K562 (cell line): ENCODE data around the gene AFAP1. TPM values are rescaled to one million over a fixed set of nuclear protein-coding genes. Genes with fewer than 3 reads are reported as not detected.

Source experiments
- ATAC-seq: fragments of 200-7000 bp; cut with Tn5 transposase; 3 replicates; pipeline ENCODE4 v1.9.1; 2020; ENCODE audit warnings: moderate library complexity
- BruUV-seq: library from RNA; stranded (reverse); fragments of 400-500 nt; replicated peaks from 2 replicates; lab custom pipeline; 2021; lab: Mats Ljungman, UMichigan
- CTCF ChIA-PET: fragments of 300-600 bp; formaldehyde crosslinking; extraction: SDS; loops from one replicate; lab custom pipeline; 2021; ENCODE audit warnings: low intra/inter-chr PET ratio; lab: Yijun Ruan, JAX
- POLR2A ChIA-PET: fragments of 300-600, 350-650 bp; sonication (Branson Sonifier 250); formaldehyde crosslinking; extraction: SDS; loops from one replicate; lab custom pipeline; 2021; ENCODE audit warnings: antibody characterized with exemption, inconsistent platforms; lab: Yijun Ruan, JAX
- DNase-seq, 4 experiments: peaks; one replicate each; pipeline versions ENCODE4 v3.0.0 to v3.0.0-alpha.2; 2011 to 2018; ENCODE audit warnings: low spot score in 3 of 4, mixed read lengths in 3 of 4; ENCODE audit errors: extremely low read depth in 1 of 4
- FAIRE-seq: peaks from 2 replicates; lab custom pipeline; 2011; peaks lifted over from hg19 to GRCh38; lab: Jason Lieb, UNC
- H2AFZ ChIP-seq: 2 replicates; pipeline ENCODE4 v1.6.0; 2011; ENCODE audit warnings: low read depth, low read length, control low read depth, inconsistent platforms
- H3K27ac ChIP-seq: fragments of 200-600 bp; 3 replicates; pipeline ENCODE4 v1.8.0; 2011; ENCODE audit warnings: low read depth, mild to moderate bottlenecking, control low read depth, inconsistent platforms, low read length, moderate library complexity, mixed read lengths; ENCODE audit errors: extremely low read depth
- H3K27me3 ChIP-seq, 2 experiments: fragments of 300-600 bp in 1 of 2; 2 replicates in 1 of 2; 3 replicates in 1 of 2; pipeline versions ENCODE4 v1.6.0 to v1.8.0; 2011; ENCODE audit warnings: inconsistent platforms in 2 of 2, low read length in 2 of 2, mild to moderate bottlenecking in 1 of 2, mixed read lengths in 1 of 2, moderate library complexity in 1 of 2; ENCODE audit not compliant: control insufficient read depth in 2 of 2, insufficient read depth in 2 of 2
- H3K36me3 ChIP-seq: fragments of 300-600 bp; 3 replicates; pipeline ENCODE4 v1.8.0; 2011; ENCODE audit warnings: mild to moderate bottlenecking, low read length, inconsistent platforms; ENCODE audit not compliant: control insufficient read depth, insufficient read depth
- H3K4me1 ChIP-seq, 2 experiments: fragments of 200-600 bp in 1 of 2; replicated peaks in 1 of 2; 2 replicates in 1 of 2; 3 replicates in 1 of 2; pipeline versions ENCODE4 v1.5.1 to v1.8.0; 2011; ENCODE audit warnings: inconsistent platforms in 2 of 2, low read length in 2 of 2, mild to moderate bottlenecking in 1 of 2, mixed read lengths in 1 of 2, moderate library complexity in 1 of 2; ENCODE audit not compliant: control insufficient read depth in 2 of 2, insufficient read depth in 2 of 2
- H3K4me2 ChIP-seq: 2 replicates; pipeline ENCODE4 v1.6.1; 2011; ENCODE audit warnings: low read length, control low read depth, inconsistent platforms, mixed read lengths; ENCODE audit not compliant: insufficient read depth
- H3K4me3 ChIP-seq: fragments of 200-600 bp; sonication (generic), shearing (Covaris generic); 2 replicates; pipeline ENCODE4 v1.5.1; 2016; ENCODE audit warnings: control low read depth, inconsistent platforms
- H3K79me2 ChIP-seq: fragments of 200-600 bp; 3 replicates; pipeline ENCODE4 v1.8.0; 2011; ENCODE audit warnings: low read length, inconsistent platforms; ENCODE audit not compliant: control insufficient read depth, insufficient read depth
- H3K9ac ChIP-seq, 2 experiments: 2 replicates each; pipeline versions ENCODE4 v1.6.0 to v1.6.1; 2011; ENCODE audit warnings: low read depth in 2 of 2, low read length in 2 of 2, control low read depth in 1 of 2, inconsistent platforms in 1 of 2, mild to moderate bottlenecking in 1 of 2, mixed read lengths in 1 of 2; ENCODE audit not compliant: insufficient read depth in 1 of 2
- H3K9me1 ChIP-seq: one replicate; pipeline ENCODE4 v1.6.0; 2011; ENCODE audit warnings: inconsistent platforms, mild to moderate bottlenecking, low read length, moderate library complexity; ENCODE audit not compliant: control insufficient read depth, insufficient read depth
- H3K9me3 ChIP-seq: replicated peaks from 2 replicates; pipeline ENCODE4 v1.5.1; 2011; ENCODE audit warnings: low read depth, low read length, inconsistent platforms; ENCODE audit not compliant: control insufficient read depth, insufficient read depth
- H4K20me1 ChIP-seq: replicated peaks from 2 replicates; pipeline ENCODE4 v1.6.1; 2011; ENCODE audit warnings: low read length, inconsistent platforms, mixed read lengths; ENCODE audit not compliant: control insufficient read depth, insufficient read depth
- AFF4 ChIP-seq: sonication (generic); formaldehyde crosslinking; IDR thresholded peaks from 2 replicates; pipeline ENCODE4 v1.8.0; 2023; ENCODE audit warnings: mild to moderate bottlenecking, missing genetic modification reagents
- CLOCK ChIP-seq: fragments of 250-450 bp; sonication (Bioruptor Pico); IDR thresholded peaks from 2 replicates; pipeline ENCODE4 v1.4.0; 2020; ENCODE audit warnings: mild to moderate bottlenecking, moderate library complexity, borderline replicate concordance
- DACH1 ChIP-seq: fragments of 450-650 bp; IDR thresholded peaks from 2 replicates; pipeline ENCODE4 v1.6.1; 2018; ENCODE audit not compliant: partially characterized antibody
- ETV5 ChIP-seq: sonication (generic); formaldehyde crosslinking; IDR thresholded peaks from 2 replicates; pipeline ENCODE4 v1.4.0; 2020; ENCODE audit warnings: low read depth, mild to moderate bottlenecking, missing genetic modification reagents
- MECOM ChIP-seq: fragments of 250-450 bp; sonication (Bioruptor Pico); IDR thresholded peaks from 2 replicates; pipeline ENCODE4 v1.8.0; 2022; ENCODE audit warnings: inconsistent platforms
- NFE2L1 ChIP-seq: fragments of 450-650 bp; IDR thresholded peaks from 2 replicates; pipeline ENCODE4 v1.6.1; 2016; ENCODE audit warnings: missing genetic modification characterization, low read depth, mild to moderate bottlenecking, missing compliant biosample characterization, moderate library complexity, borderline replicate concordance
- POLR3G ChIP-seq: IDR thresholded peaks from 2 replicates; pipeline ENCODE4 v1.6.1; 2011; ENCODE audit not compliant: insufficient read length, insufficient replicate concordance; ENCODE audit errors: extremely low read depth
- SNRNP70 ChIP-seq: fragments of 200-400 bp; formaldehyde crosslinking; optimal IDR thresholded peaks from 2 replicates; pipeline ENCODE3; 2017; ENCODE audit warnings: low read depth, low read length
- ZMIZ1 ChIP-seq, 2 experiments: fragments of 150-350 bp in 1 of 2; IDR thresholded peaks; 2 replicates each; pipeline ENCODE4 v1.6.1; 2012 to 2016; ENCODE audit warnings: low read depth in 2 of 2, low read length in 2 of 2, mild to moderate bottlenecking in 1 of 2, moderate library complexity in 1 of 2
- WGBS: fragments of 100-300 bp; shearing (Covaris generic); methylation state at CpG from one replicate; pipeline ENCODE4 v1.1.6; 2016; ENCODE audit warnings: low coverage, mixed read lengths; ENCODE audit not compliant: insufficient coverage; ENCODE audit errors: missing lambda C conversion rate; 5-methylcytosine and 5-hydroxymethylcytosine counted together
- in situ Hi-C: fragments of 300-500 bp; cut with MboI; formaldehyde crosslinking; loops from 4 replicates; pipeline ENCODE4 v1.15.0; 2018; ENCODE audit warnings: inconsistent platforms, mixed read lengths
- intact Hi-C: fragments of 100-400 bp; cut with micrococcal nuclease; formaldehyde crosslinking; loops from 2 replicates; pipeline ENCODE4 v1.14.2; 2022
- polyA plus RNA-seq, 8 experiments: library from polyadenylated mRNA; depleted of rRNA in 4 of 8; stranded (reverse) in 5 of 8; unstranded in 3 of 8; fragments of >200 nt; fragmentation: Nextera tagmentation in 2 of 8; fragmentation: Illumina TruSeq in 1 of 8; extraction: Ambion mirVana in 2 of 8; extraction: Trizol in 1 of 8; gene quantifications; 2 replicates each; pipeline versions ENCODE4 v1.2.1 to v1.2.3, GENCODE V29; 2011 to 2014; ENCODE audit warnings: inconsistent platforms in 1 of 8, missing spikeins in 1 of 8
- total RNA-seq, 7 experiments: library from RNA; depleted of rRNA in 6 of 7; stranded (reverse); fragments of >200 nt in 6 of 7; fragmentation: Illumina TruSeq in 2 of 7; extraction: Trizol in 2 of 7; gene quantifications; 2 replicates each; pipeline versions ENCODE4 v1.2.1 to v1.2.3, GENCODE V29; 2011 to 2021; ENCODE audit warnings: low replicate concordance in 1 of 7

Gene AFAP1
- total and polyA plus RNA-seq, 9 of the 15 experiments (the other 6 are each of a cell fraction or from before 2014, with no cell fraction given): 0.07 to 0.42 (median 0.12) TPM; not detected in 1

GRCh38 chr4:7798178-7798995, 141.3 kb downstream of the AFAP1 start (continued):
- no peak for TF ChIP-seq CLOCK (CRISPR knock-in tag)

DNA sequence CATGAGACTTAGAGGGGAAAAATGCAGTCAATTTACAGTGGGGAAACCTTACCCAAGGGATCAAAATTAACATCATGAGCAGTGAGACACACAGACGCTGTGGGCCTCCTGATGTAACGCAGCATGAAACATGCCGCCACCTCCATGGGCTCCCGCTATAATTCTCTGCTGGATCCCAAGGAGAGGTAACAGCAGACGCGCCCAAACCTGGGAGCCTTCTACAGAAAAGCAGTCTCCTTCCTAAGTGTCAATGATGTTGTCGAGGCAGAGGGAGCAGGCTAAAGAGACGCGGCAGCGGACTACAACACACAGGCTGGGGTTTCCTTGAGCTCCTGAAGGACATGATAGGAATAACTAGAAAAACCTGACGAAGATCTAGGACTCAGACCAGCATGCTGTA, 142.3 kb downstream of the AFAP1 start:
- POLR2A ChIA-PET: no interaction called here
- no peak overlapping the region for H3K4me2 ChIP-seq
- 8% methylated on average over 11 of the region's 11 CpGs for WGBS
- FAIRE-seq: no peak
- H2AFZ ChIP-seq: no peak overlapping the region
- H3K27me3 ChIP-seq: peaks cover 15 to 32% of the 10 kb centered on the region in 2 experiments; a peak in 3 of 5 replicates
- H3K79me2 ChIP-seq: no peaks in the 10 kb centered on the region
- H3K4me3 ChIP-seq: no peak overlapping the region
- BruUV-seq: no TSS peak
- H3K9ac ChIP-seq: no peak overlapping the region
- no peaks in the 10 kb centered on the region for H3K4me1 ChIP-seq
- no peak for ATAC-seq
- H3K9me3 ChIP-seq: no peaks in the 10 kb centered on the region
- in situ Hi-C loops: no loop called here
- H3K9me1 ChIP-seq: no peaks in the 10 kb centered on the region
- intact Hi-C loops: no loop called here
- CTCF ChIA-PET: no interaction called here
- no peaks in the 10 kb centered on the region for H4K20me1 ChIP-seq
- no peaks in the 10 kb centered on the region for H3K36me3 ChIP-seq
- no peak overlapping the region for H3K27ac ChIP-seq
- DNase-seq: no peak
- TF ChIP-seq ETV5 (CRISPR knock-in tag) (no peak), DACH1 (no peak), MECOM (no peak), NFE2L1 (tag) (no peak), AFF4 (CRISPR knock-in tag) (no peak), SNRNP70 (no peak), ZMIZ1 (IDR thresholded peaks at IDR 0.05; ENCODE audit: low read depth in 2 of 2, low read length in 2 of 2) (no peak), POLR3G (no peak)
